ENCODE results near the gene TMED9. TPM values are rescaled to one million over a fixed set of nuclear protein-coding genes. Genes with fewer than 3 reads are reported as not detected.
"Not testable (repeated sequence)": the region's sequence is repeated elsewhere in the genome, so short reads cannot be mapped to it uniquely, and the experiment has no call there.

TMED9 gene
- 112 and 193 TPM in 2 replicates for total RNA-seq

- DNase-seq (ENCODE audit: low read depth in 2 of 2): peak; percentile 52 to 91
Measured at GRCh38 chr5:177592010-177592834, at the start of gene TMED9. Gene TMED9, plus strand, starts transcription at chr5:177592203. Its CDS starts 12 bp downstream, at chr5:177592215.

- DNase-seq (ENCODE audit: low read depth in 2 of 2): no peak
Measured at GRCh38 chr5:177542816-177543465, 49.1 kb upstream of the TMED9 start.

- DNase-seq (ENCODE audit: low read depth in 2 of 2): no peak
Measured at GRCh38 chr5:177545487-177546257, 46.3 kb upstream of the TMED9 start.

DNA sequence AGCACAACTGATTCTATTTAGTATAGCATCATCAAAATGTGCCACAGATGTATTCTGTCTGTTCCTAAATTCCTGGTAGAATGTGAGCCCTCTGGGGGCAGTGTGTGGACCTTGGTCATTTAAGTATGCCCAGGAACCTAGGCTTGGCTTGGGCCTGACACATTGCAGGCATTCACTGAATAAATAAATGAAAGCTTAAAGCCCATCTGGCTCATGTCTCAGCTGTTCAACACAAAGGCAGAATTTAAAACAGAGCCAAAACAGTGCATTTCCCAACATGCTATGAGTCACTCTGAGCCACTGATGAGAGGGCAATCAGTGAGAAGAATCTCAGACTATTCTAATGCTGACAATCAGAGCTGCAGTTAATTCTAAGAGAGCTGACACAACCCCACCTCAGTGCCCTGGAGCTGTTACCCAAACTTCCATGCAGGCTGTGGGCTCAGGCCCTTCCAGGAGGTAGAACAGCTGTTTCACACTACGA, 45.7 kb upstream of the TMED9 start:
- peak; percentile 68 to 90 for DNase-seq (ENCODE audit: low read depth in 2 of 2)

GRCh38 chr5:177547736-177548135, 44.3 kb upstream of the TMED9 start:
- no peak for DNase-seq (ENCODE audit: low read depth in 2 of 2)

GRCh38 chr5:177548495-177548894, 43.5 kb upstream of the TMED9 start:
- no peak for DNase-seq (ENCODE audit: low read depth in 2 of 2)

DNA sequence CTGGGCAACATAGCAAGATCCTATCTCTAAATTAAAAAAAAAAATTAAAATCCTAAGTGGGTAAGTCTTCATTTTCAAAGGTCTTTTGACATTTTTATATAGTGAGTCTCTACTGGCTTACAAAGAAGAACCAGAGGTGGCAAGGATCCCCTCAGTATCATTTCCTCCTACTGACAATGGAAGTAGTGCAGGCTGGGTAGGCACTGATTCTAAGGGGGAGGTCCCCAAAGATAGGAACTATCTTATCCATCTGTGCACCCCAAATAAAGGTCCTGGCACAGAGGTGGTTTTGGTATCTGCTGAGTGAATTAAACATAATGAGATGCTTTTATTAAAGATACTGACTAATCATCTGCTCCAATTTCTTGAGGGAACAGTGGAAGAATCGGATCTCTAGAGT, 41.9 kb upstream of the TMED9 start:
- DNase-seq (ENCODE audit: low read depth in 2 of 2): no peak

GRCh38 chr5:177552839-177553455, 39.1 kb upstream of the TMED9 start:
- DNase-seq (ENCODE audit: low read depth in 2 of 2): peak in 1 of 2 donors; percentile 19

- peak in 1 of 2 donors; percentile 29 for DNase-seq (ENCODE audit: low read depth in 2 of 2)
Measured at GRCh38 chr5:177553671-177554429, 38.2 kb upstream of the TMED9 start.

DNA sequence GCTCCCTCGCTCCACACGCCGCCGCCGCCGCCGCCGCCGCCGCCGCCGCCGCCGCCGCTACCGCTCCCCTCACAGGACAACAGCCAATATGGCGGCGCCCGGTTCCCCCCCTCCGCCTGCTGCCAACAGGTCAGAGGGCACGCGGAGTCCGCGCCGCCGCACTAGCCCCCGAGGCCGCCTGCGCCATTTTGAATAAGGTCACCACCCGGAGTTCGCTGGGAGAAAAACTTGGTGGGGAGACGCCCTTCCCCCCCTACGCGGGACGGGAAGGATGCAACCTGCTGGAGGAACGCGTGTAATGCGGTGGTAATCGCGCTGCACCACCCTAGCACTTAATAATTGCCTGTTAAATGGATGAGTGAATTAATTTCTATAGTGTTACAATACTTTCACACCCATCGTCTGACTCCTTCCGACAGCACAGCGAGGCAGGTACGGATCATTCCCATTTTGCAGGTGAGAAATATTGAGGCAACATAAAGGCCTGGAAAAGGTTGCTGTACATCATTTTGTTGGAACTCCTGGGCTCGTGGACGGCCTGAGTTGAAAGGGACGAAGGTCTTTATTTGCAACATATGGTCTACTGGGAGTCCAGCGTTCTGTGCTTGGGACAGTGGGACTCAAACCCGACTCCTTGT, 37.4 kb upstream of the TMED9 start, which contains the start of gene FAM193B:
FAM193B (minus strand) TSS at position 90 of the 638 bp plus-strand sequence. CDS start 105 bp downstream, outside the sequence.
- peak; percentile 66 to 91 for DNase-seq (ENCODE audit: low read depth in 2 of 2)

DNA sequence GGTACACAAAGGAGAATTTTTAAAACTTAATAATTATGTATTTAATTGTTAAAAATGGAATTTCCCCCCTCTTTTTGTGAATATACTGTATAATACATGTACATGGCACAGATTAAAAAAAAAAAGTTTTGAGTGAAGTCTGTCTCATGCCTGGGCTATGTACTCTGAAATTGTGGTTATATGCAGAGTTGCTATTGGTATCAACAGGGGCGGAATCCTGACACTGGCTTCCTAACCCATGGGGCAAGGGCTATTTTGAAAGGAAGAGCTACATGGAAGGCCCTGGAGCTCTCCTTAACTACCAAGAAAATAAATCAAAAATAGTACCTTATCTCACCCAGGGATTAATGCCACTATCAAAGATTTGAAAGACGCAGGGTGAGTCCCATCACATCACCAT, 36.8 kb upstream of the TMED9 start:
- no peak for DNase-seq (ENCODE audit: low read depth in 2 of 2)

GRCh38 chr5:177555665-177556064, 36.3 kb upstream of the TMED9 start:
- DNase-seq (ENCODE audit: low read depth in 2 of 2): no peak

DNA sequence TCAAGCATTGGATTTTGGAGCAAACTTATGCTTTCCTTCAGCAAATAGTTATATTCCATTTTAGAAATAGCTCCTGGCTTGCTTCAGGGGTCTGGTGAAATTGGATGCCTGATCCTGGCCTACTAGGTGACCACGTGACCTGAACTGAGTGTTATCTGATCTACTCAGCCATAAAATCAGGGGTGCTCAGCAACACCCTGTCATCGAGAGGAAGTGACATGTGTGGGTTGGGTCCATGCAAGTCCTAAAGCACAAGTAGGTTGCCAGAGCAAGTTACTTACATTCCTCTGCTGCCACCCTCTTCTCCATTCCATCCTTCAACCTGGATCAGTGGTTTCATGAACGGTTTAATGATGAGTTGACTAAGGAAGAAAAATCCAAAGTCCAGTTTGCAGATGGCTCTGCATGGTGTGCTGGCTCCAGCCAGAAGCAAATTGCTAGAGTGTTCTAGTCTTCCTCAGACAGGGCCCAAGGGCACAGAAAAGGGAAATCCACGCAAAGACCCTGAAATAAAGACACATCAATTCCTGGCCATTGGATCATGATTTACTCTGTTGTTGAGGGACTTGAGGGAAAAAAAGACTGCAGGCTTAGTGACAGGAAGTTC, 34.9 kb upstream of the TMED9 start:
- no peak for DNase-seq (ENCODE audit: low read depth in 2 of 2)

DNA sequence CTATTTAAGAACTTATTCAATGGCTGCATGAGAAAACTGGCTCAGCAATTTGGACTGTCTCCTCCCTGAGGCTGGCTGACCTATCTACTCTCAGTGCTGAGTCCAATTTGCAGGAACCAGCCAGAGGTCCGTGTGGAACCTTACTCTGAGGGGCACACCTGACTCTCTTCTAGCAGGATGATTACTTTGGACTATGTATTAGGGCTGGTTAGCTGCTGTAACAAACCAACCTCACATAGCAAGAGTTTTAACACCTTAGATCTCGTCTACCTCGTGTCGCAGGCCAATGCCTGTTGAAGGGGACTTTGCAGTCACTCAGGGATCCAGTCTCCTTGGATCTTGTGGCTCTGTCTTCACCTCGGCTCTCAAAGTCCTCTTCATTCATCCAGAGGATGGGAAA, 34.2 kb upstream of the TMED9 start:
- DNase-seq (ENCODE audit: low read depth in 2 of 2): no peak

DNA sequence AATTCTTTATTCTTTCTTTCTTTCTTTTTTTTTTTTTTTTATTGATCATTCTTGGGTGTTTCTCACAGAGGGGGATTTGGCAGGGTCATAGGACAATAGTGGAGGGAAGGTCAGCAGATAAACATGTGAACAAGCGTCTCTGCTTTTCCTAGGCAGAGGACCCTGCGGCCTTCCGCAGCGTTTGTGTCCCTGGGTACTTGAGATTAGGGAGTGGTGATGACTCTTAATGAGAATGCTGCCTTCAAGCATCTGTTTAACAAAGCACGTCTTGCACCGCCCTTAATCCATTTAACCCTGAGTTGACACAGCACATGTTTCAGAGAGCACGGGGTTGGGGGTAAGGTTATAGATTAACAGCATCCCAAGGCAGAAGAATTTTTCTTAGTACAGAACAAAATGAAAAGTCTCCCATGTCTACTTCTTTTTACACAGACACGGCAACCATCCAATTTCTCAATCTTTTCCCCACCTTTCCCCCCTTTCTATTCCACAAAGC, 32.5 kb upstream of the TMED9 start:
- DNase-seq (ENCODE audit: low read depth in 2 of 2): not testable (repeated sequence)

GRCh38 chr5:177565046-177565445, 27.0 kb upstream of the TMED9 start:
- no peak for DNase-seq (ENCODE audit: low read depth in 2 of 2)

DNA sequence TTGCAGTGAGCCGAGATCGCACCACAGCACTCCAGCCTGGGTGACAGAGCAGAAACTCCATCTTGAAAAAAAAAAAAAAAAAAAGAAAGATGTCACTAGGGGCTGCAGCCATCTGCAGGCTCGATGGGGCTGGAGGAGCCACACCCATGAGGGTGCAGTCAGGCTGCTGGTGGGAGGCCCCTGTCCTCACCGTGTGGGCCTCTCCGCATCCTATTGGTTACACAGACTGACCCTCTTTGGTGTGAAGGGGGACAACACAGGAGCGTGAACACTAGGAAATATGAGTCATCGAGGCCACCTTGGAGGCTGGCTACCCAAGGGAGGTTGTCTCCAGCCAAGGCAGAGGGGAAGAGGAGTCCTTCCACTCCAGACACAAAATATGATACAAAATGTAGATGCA, 23.7 kb upstream of the TMED9 start:
- DNase-seq (ENCODE audit: low read depth in 2 of 2): no peak

GRCh38 chr5:177569894-177570293, 22.1 kb upstream of the TMED9 start:
- no peak for DNase-seq (ENCODE audit: low read depth in 2 of 2)

- no peak for DNase-seq (ENCODE audit: low read depth in 2 of 2)
Measured at GRCh38 chr5:177575488-177575887, 16.5 kb upstream of the TMED9 start.

GRCh38 chr5:177576169-177576568, 15.8 kb upstream of the TMED9 start:
- no peak for DNase-seq (ENCODE audit: low read depth in 2 of 2)
